DMS53 treated with DMSO at 0.1 percent for 48 hours (cell line): Measurements from ENCODE around the gene NUP210L.
A peak's percentile ranks its signal among the peaks of the same experiment; 100 is the strongest.
"Not testable (repeated sequence)": the region's sequence is repeated elsewhere in the genome, so short reads cannot be mapped to it uniquely, and the experiment has no call there.

Experiments used
- DNase-seq: peaks from one replicate; lab custom pipeline; 2025; ENCODE audit not compliant: unreplicated experiment; lab: John Stamatoyannopoulos, UW

NUP210L gene

DNA sequence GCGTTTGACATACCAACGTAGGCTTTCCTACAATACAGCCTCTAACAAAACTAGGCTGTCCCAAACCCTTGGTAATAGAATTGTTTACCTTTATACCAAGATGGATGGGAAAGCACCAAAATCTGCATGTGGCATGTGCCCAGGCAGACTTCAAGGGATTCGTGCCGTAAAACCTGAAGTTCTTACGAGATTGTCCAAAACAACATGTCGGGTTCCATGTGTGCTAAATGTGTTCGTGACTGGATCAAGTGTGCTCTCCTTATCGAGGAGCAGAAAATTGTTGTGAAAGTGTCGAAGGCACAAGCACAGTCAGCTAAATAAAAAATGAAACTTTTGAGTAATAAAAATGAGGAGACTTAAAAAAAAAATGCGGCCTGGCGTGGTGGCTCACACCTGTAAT lies 159.2 kb downstream of the NUP210L start:
- DNase-seq = no peak

DNA sequence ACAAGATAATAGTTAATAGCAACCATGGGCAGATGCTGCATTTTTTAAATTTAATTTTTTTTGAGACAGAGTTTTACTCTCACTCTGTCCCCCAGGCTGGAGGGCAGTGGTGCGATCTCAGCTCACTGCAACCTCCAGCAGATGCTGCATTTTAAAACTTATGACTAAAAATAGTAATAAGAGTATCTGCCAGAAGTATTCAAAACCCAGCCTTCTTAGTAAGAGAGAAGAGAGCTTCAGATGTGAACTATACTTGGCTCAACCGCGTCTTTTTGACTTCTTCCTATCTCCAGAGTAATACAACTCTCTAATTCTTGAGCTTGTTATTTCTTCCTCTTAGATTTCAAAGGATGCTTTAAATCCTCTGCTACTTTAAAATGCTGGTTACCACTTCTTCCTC lies 159.7 kb downstream of the NUP210L start:
- DNase-seq = no peak

DNA sequence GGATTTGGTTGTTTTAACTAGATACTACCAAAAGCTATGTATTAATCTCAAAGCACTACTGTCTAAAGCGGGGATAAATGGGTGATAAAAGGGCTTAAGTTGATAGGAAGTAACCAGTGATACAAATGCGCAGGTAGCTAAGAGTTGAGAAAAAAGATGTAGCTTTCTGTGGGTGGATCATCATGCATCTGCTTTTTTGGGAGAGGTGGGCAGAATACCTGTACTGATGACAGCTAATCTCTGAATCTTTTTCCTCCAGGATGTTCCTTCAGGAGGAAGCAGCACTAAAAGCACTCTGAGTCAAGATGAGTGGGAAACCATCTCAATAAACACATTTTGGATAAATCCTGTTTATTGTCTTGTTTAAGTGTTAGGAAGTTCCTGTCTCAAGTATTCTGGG lies 163.1 kb downstream of the NUP210L start:
- DNase-seq = no peak

DNA sequence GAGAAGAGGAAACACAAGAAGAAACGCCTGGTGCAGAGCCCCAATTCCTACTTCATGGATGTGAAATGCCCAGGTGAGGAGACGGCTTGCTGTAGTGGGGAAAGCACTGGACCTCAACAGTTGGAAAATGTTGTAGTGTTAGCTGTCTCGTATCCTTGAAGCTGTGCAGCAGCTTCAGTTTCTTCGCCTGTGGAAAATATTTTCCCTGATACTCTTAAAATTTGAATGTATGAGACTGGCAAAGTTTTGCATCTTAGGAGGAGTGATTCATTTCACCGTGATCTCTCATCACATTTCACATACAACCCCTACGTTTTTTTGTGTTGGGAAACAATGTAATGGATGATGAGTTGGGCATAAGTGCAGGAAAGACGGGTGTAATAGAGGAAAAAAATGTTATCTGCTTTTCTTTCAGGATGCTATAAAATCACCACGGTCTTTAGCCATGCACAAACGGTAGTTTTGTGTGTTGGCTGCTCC lies 163.7 kb downstream of the NUP210L start:
- no peak for DNase-seq

DNA sequence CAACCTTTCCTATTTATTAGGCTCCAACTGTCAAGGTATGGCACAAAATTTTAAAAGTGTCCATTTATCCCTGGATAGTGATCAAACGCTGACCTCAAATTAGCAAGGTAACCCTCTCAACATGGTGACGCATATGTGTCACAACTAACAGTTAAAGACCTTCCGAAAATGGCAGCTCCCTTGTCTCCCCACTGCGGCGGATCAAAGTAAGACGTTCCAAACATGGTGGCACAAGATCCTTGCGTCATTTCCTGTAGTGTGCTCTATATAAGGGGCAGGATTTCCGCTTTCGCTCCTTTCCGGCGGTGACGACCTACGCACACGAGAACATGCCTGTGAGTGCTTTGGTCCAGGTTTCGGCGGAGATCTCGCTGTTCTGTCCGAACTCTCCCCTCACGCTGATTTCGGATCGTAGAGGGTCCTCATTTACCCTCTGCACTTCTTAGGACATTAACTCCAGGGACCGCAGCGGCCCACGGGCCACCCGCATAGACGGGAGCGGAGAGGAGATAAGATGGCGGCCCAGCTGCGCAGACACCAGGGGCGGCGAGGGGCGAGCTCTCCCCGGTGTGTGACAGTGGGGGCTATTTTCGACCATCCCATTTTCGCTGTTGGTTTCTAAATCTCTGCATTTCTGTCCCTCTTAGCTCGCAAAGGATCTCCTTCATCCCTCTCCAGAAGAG lies 164.3 kb downstream of the NUP210L start, which contains the start of gene RPS27:
RPS27 (plus strand) TSS at position 295 of the 683 bp plus-strand sequence; CDS start at position 330, 35 bp downstream.
- DNase-seq = peak; percentile 97

DNA sequence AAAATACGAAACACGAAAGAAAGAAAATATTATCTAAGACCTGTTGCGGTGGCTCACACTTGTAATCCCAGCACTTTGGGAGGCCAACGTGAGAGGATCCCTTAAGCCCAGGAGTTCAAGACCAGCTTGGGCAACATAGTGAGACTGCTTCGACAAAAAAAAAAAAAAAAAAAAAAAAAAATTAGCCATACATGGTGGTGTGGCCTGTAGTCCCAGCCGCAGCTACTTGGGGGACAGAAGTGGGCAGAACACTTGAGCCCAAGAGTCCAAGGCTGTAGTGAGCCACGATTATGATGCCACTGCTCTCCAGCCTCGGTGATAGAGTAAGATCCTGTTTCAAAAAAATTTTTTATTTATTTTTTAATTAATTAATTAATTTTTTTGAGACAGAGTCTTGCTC lies 167.3 kb downstream of the NUP210L start:
- DNase-seq = no peak

DNA sequence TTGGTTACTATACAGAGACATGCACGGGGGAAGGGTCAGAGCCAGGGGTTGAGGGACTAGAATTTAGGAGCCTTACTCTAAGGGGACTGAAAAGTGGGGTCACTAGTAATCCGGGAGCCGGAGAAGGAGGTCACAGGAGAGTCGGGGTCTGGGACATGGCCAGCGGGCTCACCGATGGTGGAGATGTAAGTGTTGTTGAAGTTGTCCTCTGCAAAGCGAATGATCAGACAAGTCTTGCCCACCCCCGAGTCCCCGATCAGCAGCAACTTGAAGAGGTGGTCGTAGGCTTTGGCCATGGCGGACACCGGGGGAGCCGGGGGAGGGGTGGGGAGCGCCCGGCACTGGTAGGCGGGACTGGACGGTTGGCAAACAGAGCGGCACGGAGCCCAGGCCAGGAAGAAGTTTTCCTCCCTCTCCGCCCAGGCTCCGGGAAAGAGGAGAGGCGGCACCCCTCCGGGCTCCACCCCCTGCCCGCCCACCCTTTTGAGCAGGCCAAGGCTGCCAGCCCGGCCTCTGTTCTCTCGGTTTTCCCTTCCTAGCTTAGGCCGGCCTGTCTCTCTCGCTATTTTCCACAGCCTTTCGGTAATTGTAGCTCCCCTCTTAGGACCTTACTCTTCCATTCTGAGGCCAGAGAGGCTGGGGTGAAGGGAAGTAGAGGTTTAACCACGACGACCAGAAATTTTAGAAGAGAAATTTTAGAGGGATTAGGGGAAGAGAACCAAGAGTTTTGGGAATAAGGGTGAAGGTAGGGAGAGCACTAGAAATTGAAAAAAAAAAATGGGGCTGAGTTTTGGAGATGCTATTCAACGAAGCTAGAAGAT lies 168.7 kb downstream of the NUP210L start, which contains the start of gene RAB13:
RAB13 (minus strand) TSS at position 399 of the 821 bp plus-strand sequence; CDS start at position 296, 103 bp downstream.
- peak; percentile 82 for DNase-seq

- DNase-seq = no peak
These were observed 169.4 kb downstream of the NUP210L start for GRCh38 chr1:153985341-153985912.

- DNase-seq = no peak
These were observed 170.6 kb downstream of the NUP210L start for GRCh38 chr1:153984123-153984894.

DNA sequence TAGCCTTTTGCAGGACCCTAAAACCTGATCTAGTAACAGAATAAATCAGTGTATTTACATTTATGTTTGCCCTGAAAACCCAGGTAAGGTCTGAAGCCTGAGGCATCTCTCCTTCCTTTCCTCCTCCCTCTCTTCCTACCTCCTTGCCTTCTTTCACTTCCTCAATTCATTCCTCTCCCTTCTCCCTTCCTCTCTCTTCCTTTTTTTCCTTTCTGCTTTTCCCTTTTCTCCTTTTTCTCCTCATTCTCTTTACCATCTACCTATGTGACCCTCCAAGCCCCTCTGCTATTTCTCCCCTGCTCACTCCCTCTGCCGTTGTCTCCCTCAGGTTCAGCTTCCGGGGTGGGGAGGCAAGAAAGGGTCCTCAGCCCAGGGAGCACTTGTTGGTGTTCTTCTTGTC lies 173.1 kb downstream of the NUP210L start:
- not testable (repeated sequence) for DNase-seq

- DNase-seq = not testable (repeated sequence)
These were observed 175.8 kb downstream of the NUP210L start for GRCh38 chr1:153979091-153979490.

GRCh38 chr1:153978274-153978909 lies 176.5 kb downstream of the NUP210L start:
- DNase-seq = no peak

DNA sequence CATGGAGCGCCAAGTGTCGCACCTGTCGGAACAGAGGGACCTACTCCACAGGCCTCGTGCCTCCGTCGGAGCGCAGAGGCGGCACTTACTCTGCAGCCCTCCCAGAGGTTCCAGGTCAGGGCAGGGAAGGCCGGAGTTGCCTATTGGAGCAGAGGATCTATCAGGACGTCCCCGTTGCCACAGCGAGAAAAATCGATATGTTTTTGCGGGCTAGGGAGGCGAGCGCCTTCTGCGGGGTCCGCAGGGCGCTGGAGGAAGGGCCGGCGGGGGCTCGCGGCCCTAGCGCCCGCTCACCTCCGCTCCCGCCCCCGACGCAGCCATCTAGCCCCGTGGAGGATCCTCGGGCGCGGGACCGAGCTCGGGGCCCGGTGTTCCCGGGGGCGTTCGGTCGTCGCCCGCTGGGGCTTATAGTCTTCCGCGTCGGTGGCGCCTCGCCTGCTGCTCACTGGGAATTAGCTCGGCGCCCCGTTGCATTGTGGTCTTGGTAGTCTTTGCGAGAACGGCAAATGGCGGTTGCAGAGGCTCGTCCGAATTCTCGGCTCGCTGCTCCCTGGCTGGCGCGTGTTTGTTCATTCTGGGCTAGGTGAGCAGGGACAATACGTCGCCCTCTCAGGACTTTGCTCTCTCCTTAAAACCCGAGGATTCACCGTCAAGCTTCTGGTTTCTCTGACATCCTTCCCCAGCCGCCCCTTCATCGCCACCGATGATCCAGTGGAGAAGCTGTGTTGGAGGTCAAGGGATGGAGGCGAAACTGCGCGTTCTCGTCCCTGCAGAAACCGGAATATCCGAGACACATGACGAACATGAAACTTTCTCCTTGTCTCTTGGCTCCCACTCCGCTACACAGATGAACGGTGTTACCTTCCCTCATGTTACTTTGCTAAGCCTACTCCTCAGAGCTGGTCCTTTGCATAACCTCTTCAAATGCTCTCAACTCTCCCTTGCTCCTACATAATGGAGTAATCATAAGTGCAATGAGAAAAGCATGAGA lies 177.3 kb downstream of the NUP210L start, which contains the start of gene JTB:
JTB (minus strand) TSS at position 425 of the 991 bp plus-strand sequence; CDS start at position 3, 422 bp downstream.
- DNase-seq = peak; percentile 57

DNA sequence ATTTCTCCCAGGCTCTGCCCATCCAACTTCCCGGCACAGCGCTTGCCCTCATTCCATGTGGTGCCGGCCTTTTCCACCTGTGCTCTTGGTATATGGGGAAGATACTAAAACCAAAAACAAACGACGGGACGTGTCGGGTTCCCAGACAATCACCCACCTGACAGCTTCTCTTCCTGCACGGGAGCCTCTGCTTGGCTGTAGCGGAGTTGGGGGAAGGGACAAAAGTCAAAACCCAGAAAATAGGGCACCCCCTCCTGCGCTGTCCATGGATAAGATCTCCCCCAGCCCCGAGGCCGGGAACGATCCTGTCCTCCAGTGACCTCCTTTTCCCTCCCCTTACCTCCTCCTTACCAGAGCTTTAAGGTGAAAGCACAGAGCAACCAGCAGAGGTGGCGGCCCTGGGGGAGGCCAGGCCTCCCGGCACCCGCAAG lies 178.0 kb downstream of the NUP210L start:
- DNase-seq = no peak

DNA sequence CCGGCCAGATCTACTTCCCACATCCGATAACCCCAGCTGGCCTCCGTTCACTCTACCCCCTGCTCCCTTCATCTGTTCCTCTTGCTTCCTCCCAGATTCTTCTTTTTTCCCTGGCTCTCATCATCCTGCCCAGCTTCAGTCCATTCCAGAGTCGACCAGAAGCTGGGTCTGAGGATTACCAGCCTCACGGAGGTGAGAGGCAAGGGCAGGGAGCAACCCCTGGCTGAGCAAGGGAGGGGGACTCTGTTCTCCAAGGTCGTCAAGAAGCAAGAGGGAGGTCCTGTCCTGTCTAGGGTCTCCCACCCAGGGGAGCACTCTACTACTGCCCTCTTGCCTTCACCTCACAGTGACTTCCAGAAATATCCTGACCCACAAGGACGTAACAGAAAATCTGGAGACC lies 181.3 kb downstream of the NUP210L start:
- no peak for DNase-seq

DNA sequence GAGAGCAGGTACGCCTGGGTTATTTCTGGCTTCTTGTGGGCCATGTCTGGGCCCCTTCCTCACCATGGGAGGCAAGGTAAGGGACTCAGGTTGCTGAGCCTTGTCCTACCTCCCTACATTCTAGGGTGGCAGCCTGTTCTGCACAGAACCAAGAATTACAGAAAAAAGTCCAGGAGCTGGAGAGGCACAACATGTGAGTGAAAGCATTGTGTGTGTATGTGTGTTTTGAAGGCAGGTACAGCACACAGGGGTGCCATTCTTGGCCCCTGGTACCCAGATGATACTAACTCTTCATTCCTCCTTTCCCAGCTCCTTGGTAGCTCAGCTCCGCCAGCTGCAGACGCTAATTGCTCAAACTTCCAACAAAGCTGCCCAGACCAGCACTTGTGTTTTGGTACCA lies 181.8 kb downstream of the NUP210L start:
- no peak for DNase-seq

DNA sequence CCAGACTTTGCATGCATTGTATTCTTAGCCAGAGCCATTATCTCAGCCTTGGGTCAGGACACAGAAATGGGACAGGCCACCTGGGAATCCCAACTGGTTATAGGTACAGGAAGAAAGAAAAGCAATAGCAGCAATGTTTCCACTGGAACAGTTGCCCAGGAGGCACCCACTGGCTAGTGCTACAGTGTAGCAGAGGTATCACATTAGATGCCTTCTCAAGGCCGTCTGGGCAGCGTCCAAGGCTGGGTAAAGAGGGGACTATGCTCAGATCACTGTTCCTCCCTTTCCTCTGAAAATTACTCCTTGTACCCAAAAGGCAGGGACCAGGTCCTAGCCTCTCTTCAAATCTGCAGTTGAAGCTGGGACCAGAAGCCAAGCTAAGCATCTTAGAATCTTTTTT lies 184.5 kb downstream of the NUP210L start:
- DNase-seq = no peak

GRCh38 chr1:153968972-153969371 lies 185.9 kb downstream of the NUP210L start:
- no peak for DNase-seq

- DNase-seq = no peak
These were observed 186.5 kb downstream of the NUP210L start for GRCh38 chr1:153968408-153968807.
